CD4-positive, alpha-beta T cell (primary cell): ENCODE data around the gene MCHR1. TPM values are rescaled to one million over a fixed set of nuclear protein-coding genes. Genes with fewer than 3 reads are reported as not detected.

Experiments used
- ATAC-seq: fragments of 200-7000 bp; cut with Tn5 transposase; one replicate; pipeline ENCODE4 v1.10.0; 2022; ENCODE audit warnings: mild to moderate bottlenecking; ENCODE audit not compliant: poor library complexity
- CTCF ChIA-PET: fragments of 350-600 bp; sonication (Branson Sonifier 250); formaldehyde crosslinking; loops from one replicate; lab custom pipeline; 2021; ENCODE audit warnings: antibody characterized with exemption, inconsistent platforms; lab: Charles Lee
- POLR2A ChIA-PET: fragments of 350-600 bp; sonication (Branson Sonifier 250); formaldehyde crosslinking; loops from one replicate; lab custom pipeline; 2021; ENCODE audit warnings: antibody characterized with exemption, inconsistent platforms; lab: Charles Lee
- DNase-seq, 14 experiments: peaks; one replicate each; pipeline ENCODE4 v3.0.0-alpha.2; 2013 to 2020; ENCODE audit warnings: mixed read lengths in 2 of 14
- H3K27ac ChIP-seq, 2 donors: one replicate each; pipeline versions ENCODE4 v1.5.1 to v1.7.0; 2013; ENCODE audit warnings: low read length in 2 of 2, low read depth in 1 of 2, mild to moderate bottlenecking in 1 of 2
- H3K27me3 ChIP-seq, 2 experiments: 1 replicate in 1 of 2; 2 replicates in 1 of 2; pipeline versions ENCODE4 v1.6.1 to v1.7.0; 2013; ENCODE audit warnings: low read length in 2 of 2, control low read depth in 1 of 2, mild to moderate bottlenecking in 1 of 2, moderate library complexity in 1 of 2; ENCODE audit not compliant: insufficient read depth in 2 of 2, control insufficient read depth in 1 of 2
- H3K36me3 ChIP-seq: one replicate; pipeline ENCODE4 v1.6.1; 2013; ENCODE audit warnings: low read length, control low read depth; ENCODE audit not compliant: insufficient read depth
- H3K4me1 ChIP-seq: one replicate; pipeline ENCODE4 v1.6.1; 2013; ENCODE audit warnings: low read length, control low read depth; ENCODE audit not compliant: insufficient read depth
- H3K4me3 ChIP-seq: one replicate; pipeline ENCODE4 v1.5.1; 2013; ENCODE audit warnings: mild to moderate bottlenecking, low read length, moderate library complexity
- H3K9me3 ChIP-seq, 2 experiments: 1 replicate in 1 of 2; 2 replicates in 1 of 2; pipeline versions ENCODE4 v1.6.1 to v1.7.0; 2013; ENCODE audit warnings: low read length in 2 of 2, mild to moderate bottlenecking in 2 of 2, control low read depth in 1 of 2, moderate library complexity in 1 of 2; ENCODE audit not compliant: control insufficient read depth in 1 of 2, insufficient read depth in 1 of 2
- H3K27ac Mint-ChIP-seq: one replicate; pipeline ENCODE4 v1.8.0; 2020; ENCODE audit warnings: mixed read lengths
- H3K27me3 Mint-ChIP-seq: one replicate; pipeline ENCODE4 v1.8.0; 2021; ENCODE audit warnings: mixed read lengths
- H3K36me3 Mint-ChIP-seq: one replicate; pipeline ENCODE4 v1.8.0; 2021; ENCODE audit warnings: low read depth, mixed read lengths
- H3K4me1 Mint-ChIP-seq: one replicate; pipeline ENCODE4 v1.8.0; 2021; ENCODE audit warnings: low read depth, mixed read lengths
- H3K4me3 Mint-ChIP-seq: one replicate; pipeline ENCODE4 v1.8.0; 2020; ENCODE audit warnings: mild to moderate bottlenecking, mixed read lengths
- H3K9me3 Mint-ChIP-seq: one replicate; pipeline ENCODE4 v1.8.0; 2020; ENCODE audit warnings: mixed read lengths
- intact Hi-C, 2 experiments: fragments of 100-400 bp; cut with DNase I in 1 of 2; cut with micrococcal nuclease in 1 of 2; formaldehyde crosslinking; loops; one replicate each; pipeline versions ENCODE4 v1.15.1 to v1.9.0; 2023 to 2025; cut with DNase I, micrococcal nuclease
- total RNA-seq, 174 experiments: library from RNA in 2 of 174; stranded (reverse) in 2 of 174; gene quantifications; one replicate each; pipeline ENCODE4 v1.2.3 and lab custom pipeline; 2021 to 2026
- TF ChIP-seq, protein P1 (sequence below): fragments of 200-600 bp; IDR thresholded peaks from one replicate; pipeline ENCODE4 v1.8.0; 2022; ENCODE audit warnings: antibody characterized with exemption, mild to moderate bottlenecking

MCHR1 gene
- total RNA-seq, 2 experiments from 2014 or later = not detected

DNA sequence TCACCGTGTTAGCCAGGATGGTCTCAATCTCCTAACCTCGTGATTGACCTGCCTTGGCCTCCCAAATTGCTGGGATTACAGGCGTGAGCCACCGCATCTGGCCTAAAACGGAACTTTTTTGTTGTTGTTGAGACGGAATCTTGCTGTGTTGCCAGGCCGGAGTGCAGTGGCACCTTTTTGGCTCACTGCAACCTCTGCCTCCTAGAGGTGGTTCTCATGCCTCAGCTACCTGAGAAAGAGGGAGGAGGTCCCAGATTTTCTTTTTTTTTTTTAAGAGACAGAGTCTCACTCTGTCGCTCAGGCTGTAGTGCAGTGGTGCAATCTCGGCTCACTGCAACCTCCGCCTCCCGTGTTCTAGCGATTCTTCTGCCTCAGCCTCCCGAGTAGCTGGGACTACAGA is 7.9 kb upstream of the MCHR1 start:
- Mint-ChIP-seq H3K4me3 (no peak overlapping the region), H3K9me3 (no peaks in the 10 kb centered on the region), H3K27ac (no peak overlapping the region), H3K36me3 (no peaks in the 10 kb centered on the region), H3K27me3 (no peaks in the 10 kb centered on the region), H3K4me1 (peaks cover 12% of the 10 kb centered on the region)
- no peak for DNase-seq
- ATAC-seq = no peak
- TF ChIP-seq, protein P1, sequence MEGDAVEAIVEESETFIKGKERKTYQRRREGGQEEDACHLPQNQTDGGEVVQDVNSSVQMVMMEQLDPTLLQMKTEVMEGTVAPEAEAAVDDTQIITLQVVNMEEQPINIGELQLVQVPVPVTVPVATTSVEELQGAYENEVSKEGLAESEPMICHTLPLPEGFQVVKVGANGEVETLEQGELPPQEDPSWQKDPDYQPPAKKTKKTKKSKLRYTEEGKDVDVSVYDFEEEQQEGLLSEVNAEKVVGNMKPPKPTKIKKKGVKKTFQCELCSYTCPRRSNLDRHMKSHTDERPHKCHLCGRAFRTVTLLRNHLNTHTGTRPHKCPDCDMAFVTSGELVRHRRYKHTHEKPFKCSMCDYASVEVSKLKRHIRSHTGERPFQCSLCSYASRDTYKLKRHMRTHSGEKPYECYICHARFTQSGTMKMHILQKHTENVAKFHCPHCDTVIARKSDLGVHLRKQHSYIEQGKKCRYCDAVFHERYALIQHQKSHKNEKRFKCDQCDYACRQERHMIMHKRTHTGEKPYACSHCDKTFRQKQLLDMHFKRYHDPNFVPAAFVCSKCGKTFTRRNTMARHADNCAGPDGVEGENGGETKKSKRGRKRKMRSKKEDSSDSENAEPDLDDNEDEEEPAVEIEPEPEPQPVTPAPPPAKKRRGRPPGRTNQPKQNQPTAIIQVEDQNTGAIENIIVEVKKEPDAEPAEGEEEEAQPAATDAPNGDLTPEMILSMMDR = no peak
- Histone ChIP-seq H3K4me3 (no peak overlapping the region), H3K4me1 (peaks cover 4% of the 10 kb centered on the region), H3K36me3 (no peaks in the 10 kb centered on the region), H3K27ac (no peak overlapping the region), H3K9me3 (no peaks in the 10 kb centered on the region), H3K27me3 (no peaks in the 10 kb centered on the region)
- POLR2A ChIA-PET = no interaction called here
- intact Hi-C loops = no loop called here
- CTCF ChIA-PET = no interaction called here

DNA sequence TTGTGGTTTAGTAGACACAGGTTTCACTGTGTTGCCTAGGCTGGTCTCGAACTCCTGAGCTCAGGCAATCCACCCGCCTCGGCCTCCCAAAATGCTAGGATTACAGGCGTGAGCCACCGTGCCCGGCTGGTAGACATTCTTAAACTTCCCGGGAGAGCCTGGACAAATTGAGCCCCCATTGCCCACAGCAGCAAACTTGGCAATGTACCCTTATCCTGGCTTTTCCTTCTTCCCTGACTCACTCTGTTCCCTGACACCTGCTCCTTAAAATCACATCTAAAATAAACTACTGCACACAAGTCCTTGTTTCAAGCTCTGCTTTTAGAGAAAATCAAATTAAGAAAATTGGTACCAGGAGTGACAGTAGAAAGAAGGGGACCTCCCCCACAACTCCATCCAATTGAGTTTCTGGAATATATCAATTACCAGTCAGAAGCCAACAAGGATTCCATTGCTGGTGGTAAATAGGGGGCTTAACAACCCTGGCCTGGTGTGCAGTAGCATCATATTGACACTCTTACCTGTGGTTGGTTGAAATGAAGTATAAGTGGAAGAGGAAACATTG is 7.4 kb upstream of the MCHR1 start:
- Histone ChIP-seq H3K9me3 (no peaks in the 10 kb centered on the region), H3K4me1 (peaks cover 4% of the 10 kb centered on the region), H3K27ac (no peak overlapping the region), H3K36me3 (no peaks in the 10 kb centered on the region), H3K4me3 (no peak overlapping the region), H3K27me3 (no peaks in the 10 kb centered on the region)
- TF ChIP-seq, protein P1 = no peak
- Mint-ChIP-seq H3K36me3 (no peaks in the 10 kb centered on the region), H3K27me3 (no peaks in the 10 kb centered on the region), H3K9me3 (no peaks in the 10 kb centered on the region), H3K4me1 (peaks cover 12% of the 10 kb centered on the region), H3K27ac (no peak overlapping the region), H3K4me3 (no peak overlapping the region)
- POLR2A ChIA-PET = no interaction called here
- no peak for ATAC-seq
- intact Hi-C loops = no loop called here
- CTCF ChIA-PET = no interaction called here
- DNase-seq = no peak

DNA sequence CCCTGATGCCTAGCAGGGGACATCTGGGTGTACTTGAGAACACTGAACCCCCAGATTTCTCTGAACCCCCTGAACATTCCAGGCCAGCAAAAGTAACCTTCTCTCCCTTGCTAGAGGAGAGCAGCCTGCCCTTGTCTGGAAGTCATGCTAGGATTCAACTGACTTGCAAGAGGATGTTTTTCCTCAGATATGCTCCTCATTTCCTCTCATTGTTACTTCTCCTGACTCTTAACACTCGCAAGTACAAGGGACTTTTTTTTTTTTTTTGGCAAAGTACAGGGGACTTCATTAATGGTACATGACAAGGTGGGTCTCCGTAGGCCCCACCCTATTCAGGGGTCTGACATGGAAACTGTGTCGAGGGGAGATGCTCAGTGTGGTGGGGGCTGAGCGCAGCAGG is 6.3 kb upstream of the MCHR1 start:
- H3K27me3 Mint-ChIP-seq = no peaks in the 10 kb centered on the region
- peaks cover 4% of the 10 kb centered on the region for H3K4me1 ChIP-seq
- H3K27me3 ChIP-seq = no peaks in the 10 kb centered on the region
- TF ChIP-seq, protein P1 = no peak
- no peaks in the 10 kb centered on the region for H3K36me3 Mint-ChIP-seq
- no peak overlapping the region for H3K4me3 Mint-ChIP-seq
- POLR2A ChIA-PET = no interaction called here
- no peak overlapping the region for H3K27ac ChIP-seq
- H3K9me3 ChIP-seq = no peaks in the 10 kb centered on the region
- ATAC-seq (no peak), DNase-seq (no peak)
- peaks cover 12% of the 10 kb centered on the region for H3K4me1 Mint-ChIP-seq
- H3K4me3 ChIP-seq = no peak overlapping the region
- H3K9me3 Mint-ChIP-seq = no peaks in the 10 kb centered on the region
- H3K36me3 ChIP-seq = no peaks in the 10 kb centered on the region
- H3K27ac Mint-ChIP-seq = no peak overlapping the region
- CTCF ChIA-PET = no interaction called here
- intact Hi-C loops = no loop called here
